DOHH2 (cell line): ENCODE data around the gene PADI3.

Source experiments
- H3F3A ChIP-seq: fragments of 200-600 bp; sonication (generic), shearing (Covaris generic); 2 replicates; pipeline ENCODE4 v1.6.0; 2016; ENCODE audit warnings: antibody characterized with exemption, mild to moderate bottlenecking; ENCODE audit not compliant: control insufficient read depth, insufficient read depth
- H3K27ac ChIP-seq: fragments of 200-600 bp; sonication (generic); 2 replicates; pipeline ENCODE4 v1.5.1; 2014; ENCODE audit warnings: low read depth, mild to moderate bottlenecking, low read length, moderate library complexity
- H3K27me3 ChIP-seq: fragments of 200-600 bp; sonication (generic); 2 replicates; pipeline ENCODE4 v1.6.1; 2014; ENCODE audit warnings: mild to moderate bottlenecking, low read length, mixed read lengths; ENCODE audit not compliant: control insufficient read depth
- H3K36me3 ChIP-seq: fragments of 200-600 bp; sonication (generic); 2 replicates; pipeline ENCODE4 v1.6.1; 2014; ENCODE audit warnings: mild to moderate bottlenecking, low read length, moderate library complexity, mixed read lengths; ENCODE audit not compliant: control insufficient read depth
- H3K4me1 ChIP-seq: fragments of 200-600 bp; sonication (generic); 2 replicates; pipeline ENCODE4 v1.6.1; 2014; ENCODE audit warnings: mild to moderate bottlenecking, low read length, mixed read lengths; ENCODE audit not compliant: control insufficient read depth
- H3K4me2 ChIP-seq: fragments of 200-600 bp; sonication (generic); 2 replicates; pipeline ENCODE4 v1.6.0; 2014; ENCODE audit warnings: mild to moderate bottlenecking, low read length, moderate library complexity
- H3K4me3 ChIP-seq: fragments of 200-600 bp; sonication (generic); 2 replicates; pipeline ENCODE4 v1.5.1; 2014; ENCODE audit warnings: mild to moderate bottlenecking, low read length, mixed read lengths
- H3K79me2 ChIP-seq: fragments of 200-600 bp; sonication (generic); 2 replicates; pipeline ENCODE4 v1.6.1; 2014; ENCODE audit warnings: mild to moderate bottlenecking, low read length, mixed read lengths; ENCODE audit not compliant: control insufficient read depth
- H3K9me2 ChIP-seq: fragments of 200-600 bp; sonication (generic); replicated peaks from 2 replicates; pipeline ENCODE4 v1.6.1; 2014; ENCODE audit warnings: mild to moderate bottlenecking, low read length, mixed read lengths; ENCODE audit not compliant: control insufficient read depth
- H3K9me3 ChIP-seq: fragments of 200-600 bp; sonication (generic); 2 replicates; pipeline ENCODE4 v1.6.1; 2014; ENCODE audit warnings: antibody characterized with exemption, low read length, mixed read lengths; ENCODE audit not compliant: control insufficient read depth, insufficient read depth
- H4K20me1 ChIP-seq: fragments of 200-600 bp; sonication (generic); 2 replicates; pipeline ENCODE4 v1.6.0; 2014; ENCODE audit warnings: low read depth, mild to moderate bottlenecking, antibody characterized with exemption, low read length, moderate library complexity; ENCODE audit not compliant: control insufficient read depth, insufficient read depth
- CTCF ChIP-seq: fragments of 200-600 bp; sonication (generic); IDR thresholded peaks from one replicate; pipeline ENCODE4 v1.5.1; 2014; ENCODE audit warnings: antibody characterized with exemption, mild to moderate bottlenecking, low read depth, low read length; ENCODE audit not compliant: poor library complexity, severe bottlenecking
- EZH2phosphoT487 ChIP-seq: fragments of 200-600 bp; sonication (generic); IDR thresholded peaks from 2 replicates; pipeline ENCODE4 v1.6.1; 2017; ENCODE audit warnings: borderline replicate concordance, mild to moderate bottlenecking, antibody characterized with exemption, low read length, moderate library complexity, mixed read lengths

The PADI3 gene

GRCh38 chr1:17314491-17314971 is 65.6 kb downstream of the PADI3 start:
- H3K4me1 ChIP-seq, result no peaks in the 10 kb centered on the region
- H3K79me2 ChIP-seq, result no peaks in the 10 kb centered on the region
- H3K4me3 ChIP-seq, result no peak overlapping the region
- no peaks in the 10 kb centered on the region for H4K20me1 ChIP-seq
- H3K9me3 ChIP-seq, result no peaks in the 10 kb centered on the region
- H3K9me2 ChIP-seq, result no peaks in the 10 kb centered on the region
- no peaks in the 10 kb centered on the region for H3K27me3 ChIP-seq
- H3F3A ChIP-seq, result no peaks in the 10 kb centered on the region
- H3K4me2 ChIP-seq, result no peak overlapping the region
- no peak overlapping the region for H3K27ac ChIP-seq
- TF ChIP-seq CTCF (no peak), EZH2phosphoT487 (no peak)
- no peaks in the 10 kb centered on the region for H3K36me3 ChIP-seq

GRCh38 chr1:17315542-17316130 is 66.7 kb downstream of the PADI3 start:
- Histone ChIP-seq H3K27ac (no peak overlapping the region), H3K36me3 (no peaks in the 10 kb centered on the region)

GRCh38 chr1:17316704-17317103 is 67.8 kb downstream of the PADI3 start:
- Histone ChIP-seq H3K4me3 (no peak overlapping the region), H3K36me3 (no peaks in the 10 kb centered on the region), H3K27me3 (no peaks in the 10 kb centered on the region), H3K79me2 (no peaks in the 10 kb centered on the region), H3K9me3 (no peaks in the 10 kb centered on the region), H4K20me1 (no peaks in the 10 kb centered on the region), H3K4me1 (no peaks in the 10 kb centered on the region), H3K27ac (no peak overlapping the region), H3K9me2 (no peaks in the 10 kb centered on the region), H3F3A (no peaks in the 10 kb centered on the region), H3K4me2 (no peak overlapping the region)
- TF ChIP-seq EZH2phosphoT487, result no peak
- TF ChIP-seq CTCF, result no peak

More at GRCh38 chr1:17315542-17316130, 66.7 kb downstream of the PADI3 start:
- Histone ChIP-seq H3K79me2 (no peaks in the 10 kb centered on the region), H3K4me1 (no peaks in the 10 kb centered on the region), H3K9me2 (no peaks in the 10 kb centered on the region), H3F3A (no peaks in the 10 kb centered on the region), H3K9me3 (no peaks in the 10 kb centered on the region), H3K27me3 (no peaks in the 10 kb centered on the region), H4K20me1 (no peaks in the 10 kb centered on the region), H3K4me3 (no peak overlapping the region), H3K4me2 (no peak overlapping the region)
- TF ChIP-seq CTCF, result no peak
- no peak for TF ChIP-seq EZH2phosphoT487
